ENCODE measurements around the gene CCDC12.

- TF ChIP-seq EZH2 (IDR thresholded peaks at IDR 0.05) (no peak), POLR2AphosphoS5 (IDR thresholded peaks at IDR 0.05; ENCODE audit: borderline replicate concordance, low read depth, low read length) (no peak), FOXP2 (optimal IDR thresholded peaks at IDR 0.05; ENCODE audit: control extremely low read depth, extremely low read length, insufficient read depth) (no peak)
These were observed 21.7 kb upstream of the CCDC12 start for GRCh38 chr3:46998121-46998851.

Data from SK-N-MC (cell line).